CD4-positive, alpha-beta T cell treated with Interleukin-17A for 1 hour (primary cell): ENCODE results near the gene PTPRM.

ENCODE experiments used
- DNase-seq: peaks from one replicate; pipeline ENCODE4 v3.0.0-alpha.2; 2020

The PTPRM gene

GRCh38 chr18:8299054-8299980 lies 732.2 kb downstream of the PTPRM start:
- no peak for DNase-seq

- no peak for DNase-seq
Observed at GRCh38 chr18:8300751-8301410, 733.8 kb downstream of the PTPRM start.

GRCh38 chr18:8301427-8302172 lies 734.5 kb downstream of the PTPRM start:
- no peak for DNase-seq

- DNase-seq, result no peak
Observed at GRCh38 chr18:8303151-8303755, 736.1 kb downstream of the PTPRM start.

- DNase-seq, result no peak
Observed at GRCh38 chr18:8307960-8308359, 740.8 kb downstream of the PTPRM start.

- DNase-seq, result no peak
Observed at GRCh38 chr18:8313043-8313442, 745.9 kb downstream of the PTPRM start.

- no peak for DNase-seq
Observed at GRCh38 chr18:8314124-8314523, 747.0 kb downstream of the PTPRM start.

- no peak for DNase-seq
Observed at GRCh38 chr18:8319798-8320489, 752.8 kb downstream of the PTPRM start.

- DNase-seq, result no peak
Observed at GRCh38 chr18:8322486-8322885, 755.4 kb downstream of the PTPRM start.

- DNase-seq, result no peak
Observed at GRCh38 chr18:8324343-8325065, 757.4 kb downstream of the PTPRM start.

GRCh38 chr18:8326763-8327394 lies 759.8 kb downstream of the PTPRM start:
- no peak for DNase-seq

GRCh38 chr18:8328126-8328525 lies 761.0 kb downstream of the PTPRM start:
- no peak for DNase-seq

GRCh38 chr18:8329186-8329771 lies 762.2 kb downstream of the PTPRM start:
- no peak for DNase-seq

GRCh38 chr18:8330575-8330974 lies 763.5 kb downstream of the PTPRM start:
- DNase-seq, result no peak

GRCh38 chr18:8332286-8332685 lies 765.2 kb downstream of the PTPRM start:
- DNase-seq, result no peak

- DNase-seq, result no peak
Observed at GRCh38 chr18:8333961-8334360, 766.8 kb downstream of the PTPRM start.

GRCh38 chr18:8337211-8337610 lies 770.1 kb downstream of the PTPRM start:
- no peak for DNase-seq

- DNase-seq, result no peak
Observed at GRCh38 chr18:8339210-8339609, 772.1 kb downstream of the PTPRM start.

GRCh38 chr18:8339952-8340351 lies 772.8 kb downstream of the PTPRM start:
- no peak for DNase-seq

- no peak for DNase-seq
Observed at GRCh38 chr18:8341481-8342230, 774.5 kb downstream of the PTPRM start.
